ENCODE results near the gene TRMT61B. TPM values are rescaled to one million over a fixed set of nuclear protein-coding genes. Genes with fewer than 3 reads are reported as not detected.

TRMT61B gene
- total RNA-seq, 1 donor from 2014 or later = 17.3 TPM

DNA sequence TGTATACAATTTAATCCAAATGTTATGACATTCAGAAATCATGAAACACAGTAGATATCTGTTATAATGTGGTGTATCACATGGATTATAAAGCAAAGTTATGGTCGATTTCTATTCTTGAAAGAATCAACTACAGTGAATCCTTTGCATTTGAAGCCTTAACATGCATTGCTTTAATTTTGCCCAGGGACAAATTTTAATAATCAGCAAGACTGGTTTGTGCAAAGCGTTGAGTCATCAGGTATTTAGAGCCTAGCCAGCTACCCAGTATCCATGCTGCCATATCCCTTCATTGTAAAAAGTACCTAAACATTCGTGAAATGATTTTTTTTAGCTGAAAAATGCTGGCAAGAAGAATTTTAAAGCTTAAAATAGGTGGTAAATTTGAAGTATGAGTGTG lies 68.4 kb downstream of the TRMT61B start:
- DNase-seq (ENCODE audit: low spot score) = no peak
- intact Hi-C loops (cut with micrococcal nuclease) = no loop called here
- Mint-ChIP-seq H3K27me3 (ENCODE audit: low read depth) (no peaks in the 10 kb centered on the region), H3K4me3 (ENCODE audit: low read depth) (no peak overlapping the region), H3K4me1 (ENCODE audit: low read depth) (peaks cover 8% of the 10 kb centered on the region), H3K27ac (no peak overlapping the region), H3K36me3 (ENCODE audit: low read depth) (peaks cover 76% of the 10 kb centered on the region), H3K9me3 (peaks cover 5% of the 10 kb centered on the region)

Other genes starting within 250 kb of the TRMT61B start
- gene PPP1CB, start 118.5 kb downstream of the TRMT61B start, total RNA-seq = 253 and 272 TPM in 2 replicates
- gene SPDYA, start 59.5 kb downstream of the TRMT61B start, total RNA-seq = 1.5 and 1.8 TPM in 2 replicates
- gene WDR43, start 24.4 kb upstream of the TRMT61B start, total RNA-seq = 117 and 128 TPM in 2 replicates
- 3.0 and 4.0 TPM in 2 replicates for gene TOGARAM2, start 111.0 kb upstream of the TRMT61B start, total RNA-seq
- not detected in 2 replicates for gene PCARE, start 204.2 kb upstream of the TRMT61B start, total RNA-seq
- gene CLIP4, start 245.1 kb upstream of the TRMT61B start, total RNA-seq = 21.5 and 21.8 TPM in 2 replicates

All from activated T-helper 2 cell treated with anti-CD3 and anti-CD28 coated beads, Interferon-gamma antibody, Interleukin-2, Interleukin-4, amounts not matched to agents 10 μg/mL and 5 μg/mL and 100 μg/mL, durations not matched to agents 14 hours and 24 hours and 36 hours (primary cell).